H1 (cell line): ENCODE data around the gene IGFALS. TPM values are rescaled to one million over a fixed set of nuclear protein-coding genes. Genes with fewer than 3 reads are reported as not detected.

Experiments
- CREB1 ChIP-seq: IDR thresholded peaks from 2 replicates; pipeline ENCODE4 v1.6.1; 2012; ENCODE audit warnings: inconsistent platforms
- HDAC2 ChIP-seq, 2 experiments: fragments of 300-600 bp in 1 of 2; sonication (generic) in 1 of 2; IDR thresholded peaks; 2 replicates each; pipeline ENCODE4 v1.6.1; 2011 to 2012; ENCODE audit warnings: low read depth in 2 of 2, low read length in 2 of 2, mild to moderate bottlenecking in 2 of 2, moderate library complexity in 2 of 2, borderline replicate concordance in 1 of 2, inconsistent platforms in 1 of 2
- KDM1A ChIP-seq: fragments of 200-600, 300-600 bp; sonication (generic); IDR thresholded peaks from 2 replicates; pipeline ENCODE4 v1.7.1; 2016; ENCODE audit warnings: mild to moderate bottlenecking, low read length, borderline replicate concordance
- SIX5 ChIP-seq: IDR thresholded peaks from 2 replicates; pipeline ENCODE4 v1.6.1; 2011; ENCODE audit warnings: mild to moderate bottlenecking, low read depth, low read length
- SP2 ChIP-seq: IDR thresholded peaks from 2 replicates; pipeline ENCODE4 v1.6.1; 2012; ENCODE audit warnings: mild to moderate bottlenecking, low read length, inconsistent platforms
- SP4 ChIP-seq: IDR thresholded peaks from 2 replicates; pipeline ENCODE4 v1.6.1; 2012; ENCODE audit warnings: low read length, inconsistent platforms
- polyA plus RNA-seq, 7 experiments: library from polyadenylated mRNA; depleted of rRNA in 3 of 7; stranded (reverse) in 5 of 7; unstranded in 2 of 7; fragments of >200 nt in 5 of 7; fragments of 200-250 nt in 2 of 7; gene quantifications; 1 replicate in 5 of 7; 2 replicates in 1 of 7; 4 replicates in 1 of 7; pipeline versions ENCODE4 v1.2.1 to v1.2.3, GENCODE V29; 2011 to 2013; ENCODE audit warnings: missing spikeins in 2 of 7, mixed read lengths in 2 of 7
- total RNA-seq: library from RNA; stranded (reverse); fragmentation: NEBNext Ultra II Directional; extraction: Animal tissue kit (Norgen Biotek cat#: 25700); gene quantifications from 2 replicates; pipeline ENCODE4 v1.2.1, GENCODE V29; 2021
- TF ChIP-seq, protein P1 (sequence below): IDR thresholded peaks from 2 replicates; pipeline ENCODE4 v1.6.1; 2011; ENCODE audit warnings: low read depth, mild to moderate bottlenecking, low read length; ENCODE audit not compliant: insufficient read depth

The IGFALS gene
- total and polyA plus RNA-seq, 2 of the 8 experiments (the other 6 are each of a cell fraction or from before 2014, with no cell fraction given) = not detected

DNA sequence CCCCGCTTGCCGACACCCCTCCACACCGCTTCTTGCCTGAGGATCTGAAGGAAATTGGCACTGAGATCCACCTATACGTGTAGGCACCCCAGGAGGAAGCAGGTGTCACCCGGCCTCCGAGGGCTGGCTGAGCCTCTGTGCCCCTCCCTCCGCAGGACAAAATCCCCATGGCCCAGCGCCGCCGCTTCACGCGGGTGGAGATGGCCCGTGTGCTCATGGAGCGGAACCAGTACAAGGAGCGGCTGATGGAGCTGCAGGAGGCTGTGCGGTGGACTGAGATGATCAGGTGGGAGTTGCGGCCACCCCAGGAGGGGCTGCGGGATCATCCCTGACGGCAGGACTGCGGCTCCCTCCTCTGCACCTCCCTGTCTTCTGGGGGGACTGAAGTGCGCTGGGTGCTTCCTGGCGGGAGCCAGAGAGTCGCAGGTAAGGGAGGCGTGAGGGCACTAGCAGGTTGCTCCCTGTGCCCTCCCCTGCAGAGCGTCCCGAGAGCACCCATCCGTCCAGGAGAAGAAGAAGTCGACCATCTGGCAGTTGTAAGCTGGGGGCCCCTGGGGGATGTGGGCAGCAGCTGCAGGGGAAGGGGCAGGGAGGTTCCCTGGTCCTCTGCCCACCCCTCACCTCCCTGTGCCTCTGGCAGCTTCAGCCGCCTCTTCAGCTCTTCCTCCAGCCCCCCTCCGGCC, 31.2 kb downstream of the IGFALS start (continued):
- TF ChIP-seq, protein P1, sequence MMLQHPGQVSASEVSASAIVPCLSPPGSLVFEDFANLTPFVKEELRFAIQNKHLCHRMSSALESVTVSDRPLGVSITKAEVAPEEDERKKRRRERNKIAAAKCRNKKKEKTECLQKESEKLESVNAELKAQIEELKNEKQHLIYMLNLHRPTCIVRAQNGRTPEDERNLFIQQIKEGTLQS = no peak
- TF ChIP-seq KDM1A (no peak), SP2 (no peak), HDAC2 (IDR thresholded peaks at IDR 0.05; ENCODE audit: borderline replicate concordance in 1 of 2, low read depth in 2 of 2, low read length in 2 of 2) (no peak), SP4 (no peak), CREB1 (no peak), SIX5 (no peak)
